Mucosa of gallbladder (tissue), 1 donor: ENCODE results near the gene ARHGEF7. TPM values are rescaled to one million over a fixed set of nuclear protein-coding genes. Genes with fewer than 3 reads are reported as not detected.

Experiments
- DNase-seq: peaks from one replicate; pipeline ENCODE4 v3.0.0-alpha.2; 2020; ENCODE audit warnings: low spot score
- total RNA-seq: library from RNA; stranded (reverse); gene quantifications from one replicate; pipeline ENCODE4 v1.2.1, GENCODE V29; 2021
- donor health status: DM: no; HTN: no; CAD: no.

ARHGEF7 gene
- total RNA-seq, 1 donor from 2014 or later, result 70.7 TPM

DNA sequence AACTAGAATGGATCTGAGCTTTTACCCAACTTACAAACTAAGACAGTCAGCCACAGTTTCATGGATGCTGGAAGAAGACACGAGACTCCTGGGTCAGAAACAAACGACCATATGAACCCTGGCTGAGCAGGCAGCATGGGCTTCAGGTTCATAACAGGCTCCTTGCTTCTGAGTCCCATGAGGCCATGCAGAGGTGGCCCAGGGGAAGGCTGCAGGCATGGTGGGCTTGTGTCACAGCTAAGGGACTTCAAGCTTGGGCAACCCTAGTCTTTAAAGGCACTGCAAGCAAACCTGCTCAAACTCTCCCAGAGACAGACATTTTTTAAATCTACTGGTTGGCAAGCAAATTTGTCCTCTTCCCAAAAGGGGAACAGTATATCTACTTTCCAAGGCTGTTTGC is 5.1 kb upstream of the ARHGEF7 start:
- DNase-seq, result no peak

DNA sequence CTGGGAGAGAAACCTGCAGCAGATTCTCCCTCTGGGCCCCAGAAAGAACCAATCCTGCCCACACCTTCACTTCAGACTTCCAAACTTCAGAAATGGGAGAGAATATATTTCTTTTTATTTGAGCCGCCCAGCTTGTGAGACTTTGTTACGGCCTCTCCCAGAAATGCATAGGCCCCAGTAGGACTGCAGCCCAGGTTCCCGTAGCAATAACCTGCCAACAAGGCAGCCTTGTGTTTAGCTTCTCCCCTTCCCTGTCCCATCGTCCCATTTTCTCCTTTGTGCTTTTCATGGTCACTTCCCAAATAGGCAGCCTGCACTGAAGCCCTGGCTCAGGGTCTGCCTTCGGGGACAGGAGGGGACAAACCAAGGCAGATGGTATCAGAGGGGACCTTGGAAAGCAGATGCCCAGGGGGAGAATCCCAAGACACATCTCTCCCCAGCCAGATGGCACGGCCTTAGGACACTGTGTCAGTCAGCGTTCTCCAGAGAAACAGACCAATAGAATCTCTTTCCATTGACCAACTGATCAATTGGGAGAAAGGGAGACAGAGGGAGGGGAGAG is 3.7 kb upstream of the ARHGEF7 start:
- no peak for DNase-seq

GRCh38 chr13:111112196-111112595 is 2.9 kb upstream of the ARHGEF7 start:
- no peak for DNase-seq

GRCh38 chr13:111114362-111115060 is 599 bp upstream of the ARHGEF7 start:
- DNase-seq, result peak; percentile 26

GRCh38 chr13:111115965-111116521 is 933 bp downstream of the ARHGEF7 start:
- peak; percentile 45 for DNase-seq

DNA sequence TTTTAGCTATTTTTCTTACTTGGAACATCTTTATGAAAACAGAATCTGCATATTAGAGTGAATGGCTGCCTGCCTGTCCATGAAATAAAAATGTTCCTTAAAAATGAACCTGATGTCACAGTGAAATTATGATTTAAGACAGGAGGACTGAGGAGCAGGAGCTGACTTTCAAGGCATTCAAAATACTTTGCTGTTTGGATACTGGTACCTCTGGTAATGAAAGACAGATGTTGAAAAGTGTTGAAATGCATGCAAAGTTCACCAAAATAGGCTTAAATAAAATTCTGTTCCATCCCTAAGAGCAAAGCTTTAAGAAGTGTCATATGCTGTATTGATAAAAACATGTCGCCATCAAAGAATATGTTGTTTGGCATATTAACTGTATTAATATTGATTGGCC is 1.7 kb downstream of the ARHGEF7 start:
- no peak for DNase-seq

- no peak for DNase-seq
Observed at GRCh38 chr13:111117289-111117688, 2.2 kb downstream of the ARHGEF7 start.

DNA sequence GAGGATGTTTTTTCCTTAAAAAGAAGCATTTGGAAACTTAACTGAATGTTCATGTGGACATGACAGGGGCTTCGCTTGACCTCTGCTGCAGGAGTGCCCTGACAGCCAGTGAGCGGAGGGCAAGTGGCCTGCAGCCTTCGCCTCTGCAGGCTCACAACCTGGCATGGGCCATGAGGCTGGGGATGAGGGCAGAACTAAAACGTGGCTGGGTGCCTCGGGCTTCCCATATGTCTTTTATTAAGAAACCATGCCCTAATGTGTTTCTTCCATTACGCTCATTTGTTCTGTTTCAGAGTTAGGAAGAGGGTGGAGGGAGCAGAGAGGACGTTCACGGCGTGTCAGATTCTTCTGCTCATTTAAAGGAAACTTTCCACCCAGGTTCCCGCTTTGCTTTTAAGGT is 2.9 kb downstream of the ARHGEF7 start:
- DNase-seq, result no peak

- DNase-seq, result no peak
Observed at GRCh38 chr13:111118898-111119607, 3.9 kb downstream of the ARHGEF7 start.

GRCh38 chr13:111119966-111120365 is 4.9 kb downstream of the ARHGEF7 start:
- DNase-seq, result no peak

DNA sequence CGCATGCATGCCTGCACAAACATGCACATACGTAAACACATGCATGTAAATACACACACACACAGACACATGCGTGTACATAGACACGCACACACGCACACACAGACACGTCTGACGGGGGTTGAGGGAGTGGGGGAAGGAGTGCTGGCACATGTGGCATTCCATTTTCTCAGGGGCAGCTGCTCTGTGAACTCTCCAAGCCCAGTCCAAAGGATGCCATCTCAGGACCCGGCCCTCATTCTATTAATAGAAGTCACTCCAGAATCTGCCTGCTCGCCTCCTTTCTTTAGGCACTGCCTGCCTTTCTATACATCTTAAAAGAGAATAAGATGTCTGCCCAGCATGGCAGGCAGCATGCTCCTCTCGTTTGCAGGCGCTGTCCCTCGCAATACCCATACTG is 5.3 kb downstream of the ARHGEF7 start:
- no peak for DNase-seq

- DNase-seq, result no peak
Observed at GRCh38 chr13:111120913-111121312, 5.8 kb downstream of the ARHGEF7 start.

- DNase-seq, result no peak
Observed at GRCh38 chr13:111121506-111121905, 6.4 kb downstream of the ARHGEF7 start.

- no peak for DNase-seq
Observed at GRCh38 chr13:111122056-111122455, 6.9 kb downstream of the ARHGEF7 start.

GRCh38 chr13:111122631-111123030 is 7.5 kb downstream of the ARHGEF7 start:
- no peak for DNase-seq

- DNase-seq, result no peak
Observed at GRCh38 chr13:111123221-111123620, 8.1 kb downstream of the ARHGEF7 start.

GRCh38 chr13:111123649-111124048 is 8.5 kb downstream of the ARHGEF7 start:
- no peak for DNase-seq

GRCh38 chr13:111126509-111126908 is 11.4 kb downstream of the ARHGEF7 start:
- DNase-seq, result no peak

DNA sequence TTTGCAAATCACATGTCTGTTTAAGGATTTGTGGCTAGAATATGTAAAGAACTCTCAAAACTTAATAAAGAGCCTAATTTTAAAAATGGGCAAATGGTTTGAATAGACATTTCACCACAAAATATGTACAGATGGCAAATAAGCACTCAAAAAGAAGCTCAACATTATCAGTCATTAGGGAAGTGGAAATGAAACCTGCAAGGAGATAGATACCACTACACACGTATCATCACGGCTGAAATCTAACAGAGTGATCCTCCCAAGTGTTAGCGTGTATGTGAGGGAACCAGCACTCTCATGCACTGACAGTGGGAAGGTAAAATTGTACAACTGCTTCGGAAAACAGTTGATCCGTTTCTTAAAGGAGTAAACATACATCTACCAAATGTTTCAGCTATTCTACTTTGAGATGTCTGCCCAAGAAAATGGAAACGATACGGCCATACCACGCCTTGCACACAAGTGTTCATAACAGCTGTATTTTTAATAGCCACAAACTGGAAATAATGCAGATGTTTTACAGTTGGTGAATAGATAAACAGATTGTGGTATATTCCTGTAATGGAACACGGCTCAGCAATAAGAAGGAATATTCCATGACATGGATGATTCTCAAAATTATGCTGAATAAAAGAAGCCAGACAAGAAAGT is 14.5 kb downstream of the ARHGEF7 start:
- no peak for DNase-seq

DNA sequence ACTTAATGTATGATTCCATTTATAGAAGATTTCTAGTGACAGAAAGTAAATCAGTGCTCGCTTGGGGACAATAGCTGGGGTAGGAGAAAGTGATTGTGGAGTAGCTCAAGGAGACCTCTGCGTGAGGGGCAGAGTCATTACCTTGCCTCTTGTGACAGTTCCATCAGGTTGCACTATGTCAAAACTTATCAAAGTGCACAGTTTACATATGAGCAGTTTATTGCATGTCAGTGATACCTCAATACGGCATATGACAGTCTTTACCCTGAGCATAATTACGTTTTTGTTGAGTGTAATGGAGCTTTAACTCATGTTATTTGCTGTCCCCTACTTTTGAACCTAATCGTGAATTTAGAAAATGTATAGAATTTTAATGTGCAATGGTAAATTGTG is 15.0 kb downstream of the ARHGEF7 start:
- DNase-seq, result no peak

- no peak for DNase-seq
Observed at GRCh38 chr13:111131048-111131447, 15.9 kb downstream of the ARHGEF7 start.

DNA sequence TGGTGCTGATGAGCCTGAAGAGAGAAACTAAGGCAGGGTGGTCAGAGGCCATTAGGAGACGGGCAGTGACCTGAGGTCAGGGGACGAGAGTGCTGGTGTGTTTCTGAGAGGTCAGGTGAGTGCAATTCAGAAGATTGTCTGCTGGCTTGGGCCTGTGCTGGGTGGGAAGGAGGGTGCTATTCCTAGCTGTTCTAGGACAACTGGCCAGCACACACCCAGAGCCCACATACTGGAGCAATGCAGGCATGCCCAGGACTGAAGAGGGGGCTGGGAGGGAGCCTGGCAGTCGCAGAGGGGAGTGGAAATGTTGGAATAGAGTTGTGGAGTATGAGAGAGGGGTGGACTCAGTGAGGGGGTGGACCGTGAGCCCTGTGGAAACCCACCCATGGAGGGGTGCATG is 16.5 kb downstream of the ARHGEF7 start:
- no peak for DNase-seq
